NB4 (cell line): ENCODE data around the gene NETO2.

Source experiments
- CTCF ChIP-seq: IDR thresholded peaks from one replicate; pipeline ENCODE4 v1.5.1; 2012; ENCODE audit warnings: low read depth, low read length
- MAX ChIP-seq: IDR thresholded peaks from 2 replicates; pipeline ENCODE4 v1.6.1; 2011; ENCODE audit warnings: low read depth, low read length
- MYC ChIP-seq: IDR thresholded peaks from 2 replicates; pipeline ENCODE4 v1.6.1; 2011; ENCODE audit warnings: low read depth, low read length
- POLR2A ChIP-seq: IDR thresholded peaks from 2 replicates; pipeline ENCODE4 v1.6.1; 2011; ENCODE audit warnings: mild to moderate bottlenecking; ENCODE audit not compliant: insufficient read length; ENCODE audit errors: extremely low read depth

GRCh38 chr16:47049901-47050583 lies 93.7 kb downstream of the NETO2 start:
- TF ChIP-seq MYC (no peak), CTCF (no peak), POLR2A (no peak), MAX (no peak)
